Lung (tissue), 12 donors: Measurements from ENCODE around the gene OR2C1. TPM values are rescaled to one million over a fixed set of nuclear protein-coding genes. Genes with fewer than 3 reads are reported as not detected.

ENCODE experiments used
- ATAC-seq: fragments of 200-7000 bp; cut with Tn5 transposase; one replicate; pipeline ENCODE4 v1.9.1; 2020; ENCODE audit warnings: moderate number of reproducible peaks; ENCODE audit not compliant: insufficient read depth, low FRiP score
- DNase-seq, 3 donors: peaks; one replicate each; pipeline ENCODE4 v3.0.0-alpha.2; 2013 to 2017
- H3K27ac ChIP-seq, 2 donors: one replicate each; pipeline ENCODE4 v1.5.1; 2013; ENCODE audit warnings: mild to moderate bottlenecking in 2 of 2, moderate library complexity in 2 of 2, control low read depth in 1 of 2, inconsistent platforms in 1 of 2, low read depth in 1 of 2, low read length in 1 of 2
- H3K27me3 ChIP-seq, 3 donors: one replicate each; pipeline ENCODE4 v1.5.1; 2013; ENCODE audit warnings: low read length in 2 of 3; ENCODE audit not compliant: control insufficient read depth in 3 of 3, insufficient read depth in 3 of 3
- H3K36me3 ChIP-seq, 4 donors: one replicate each; pipeline ENCODE4 v1.5.1; 2013; ENCODE audit warnings: low read length in 4 of 4, mild to moderate bottlenecking in 1 of 4, moderate library complexity in 1 of 4; ENCODE audit not compliant: control insufficient read depth in 4 of 4, insufficient read depth in 4 of 4
- H3K4me1 ChIP-seq, 5 donors: one replicate each; pipeline ENCODE4 v1.5.1; 2013; ENCODE audit warnings: low read length in 5 of 5, mild to moderate bottlenecking in 2 of 5, moderate library complexity in 1 of 5; ENCODE audit not compliant: control insufficient read depth in 5 of 5, insufficient read depth in 5 of 5
- H3K4me3 ChIP-seq: one replicate; pipeline ENCODE4 v1.5.1; 2013; ENCODE audit warnings: mild to moderate bottlenecking, control low read depth, moderate library complexity
- H3K9ac ChIP-seq, 2 donors: one replicate each; pipeline ENCODE4 v1.5.1; 2013; ENCODE audit warnings: low read length in 2 of 2, control low read depth in 1 of 2; ENCODE audit not compliant: insufficient read depth in 1 of 2
- H3K9me3 ChIP-seq, 4 donors: one replicate each; pipeline ENCODE4 v1.5.1; 2013; ENCODE audit warnings: low read length in 3 of 4, mild to moderate bottlenecking in 1 of 4, moderate library complexity in 1 of 4; ENCODE audit not compliant: control insufficient read depth in 4 of 4, insufficient read depth in 3 of 4
- WGBS, 2 donors: extraction: QIAGEN DNeasy Blood & Tissue Kit; methylation state at CpG; one replicate each; pipeline ENCODE4 v1.1.7; 2013; 5-methylcytosine and 5-hydroxymethylcytosine counted together
- polyA plus RNA-seq, 2 donors: library from polyadenylated mRNA; stranded (reverse); fragments of 200-250 nt; gene quantifications; one replicate each; pipeline ENCODE4 v1.2.1, GENCODE V29; 2013
- total RNA-seq, 2 donors: library from RNA; depleted of rRNA in 1 of 2; stranded (reverse); fragments of >200 nt in 1 of 2; gene quantifications; one replicate each; pipeline ENCODE4 v1.2.1, GENCODE V29; 2014 to 2021
- TF ChIP-seq, protein P1 (sequence below): IDR thresholded peaks from 2 replicates; pipeline ENCODE4 v1.5.1; 2012; ENCODE audit warnings: mild to moderate bottlenecking; ENCODE audit errors: control extremely low read depth, extremely low read depth
- donor health status: control.
- donor health status: control.
- donor health status: Bipolar disorder and iron deficiency.
- donor health status: healthy.
- donor health status: DM: yes; HTN: yes; CAD: no.

OR2C1 gene
- total and polyA plus RNA-seq, 4 donors: 0.05 to 0.51 TPM; not detected in 2

DNA sequence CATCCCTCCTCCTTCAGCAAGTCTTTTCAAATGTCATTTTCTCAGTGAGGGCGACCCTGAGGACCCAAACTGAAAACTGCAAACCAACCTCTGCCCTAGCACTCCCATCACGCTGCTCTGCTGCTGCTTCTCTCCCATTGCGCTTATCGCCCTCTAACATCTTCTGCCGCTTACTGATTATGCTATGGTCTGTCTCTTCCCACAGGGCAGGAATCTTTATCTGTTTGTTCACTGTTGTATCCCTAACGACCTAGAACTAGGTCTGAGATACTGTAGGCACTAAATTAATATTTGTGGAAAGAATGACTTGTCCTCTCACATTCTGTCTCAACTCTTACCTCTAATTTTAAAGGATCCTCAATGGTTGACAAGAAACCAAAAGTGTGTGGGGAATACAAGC, 32.6 kb downstream of the OR2C1 start:
- Histone ChIP-seq H3K27me3 (no peaks in the 10 kb centered on the region), H3K36me3 (peaks cover 39 to 68% (median 49%) of the 10 kb centered on the region in 4 donors), H3K9me3 (peaks cover 18 to 50% (median 33%) of the 10 kb centered on the region in 4 donors), H3K9ac (no peak overlapping the region), H3K4me1 (no peaks in the 10 kb centered on the region), H3K4me3 (no peak overlapping the region), H3K27ac (no peak overlapping the region)
- no peak for ATAC-seq
- TF ChIP-seq, protein P1, sequence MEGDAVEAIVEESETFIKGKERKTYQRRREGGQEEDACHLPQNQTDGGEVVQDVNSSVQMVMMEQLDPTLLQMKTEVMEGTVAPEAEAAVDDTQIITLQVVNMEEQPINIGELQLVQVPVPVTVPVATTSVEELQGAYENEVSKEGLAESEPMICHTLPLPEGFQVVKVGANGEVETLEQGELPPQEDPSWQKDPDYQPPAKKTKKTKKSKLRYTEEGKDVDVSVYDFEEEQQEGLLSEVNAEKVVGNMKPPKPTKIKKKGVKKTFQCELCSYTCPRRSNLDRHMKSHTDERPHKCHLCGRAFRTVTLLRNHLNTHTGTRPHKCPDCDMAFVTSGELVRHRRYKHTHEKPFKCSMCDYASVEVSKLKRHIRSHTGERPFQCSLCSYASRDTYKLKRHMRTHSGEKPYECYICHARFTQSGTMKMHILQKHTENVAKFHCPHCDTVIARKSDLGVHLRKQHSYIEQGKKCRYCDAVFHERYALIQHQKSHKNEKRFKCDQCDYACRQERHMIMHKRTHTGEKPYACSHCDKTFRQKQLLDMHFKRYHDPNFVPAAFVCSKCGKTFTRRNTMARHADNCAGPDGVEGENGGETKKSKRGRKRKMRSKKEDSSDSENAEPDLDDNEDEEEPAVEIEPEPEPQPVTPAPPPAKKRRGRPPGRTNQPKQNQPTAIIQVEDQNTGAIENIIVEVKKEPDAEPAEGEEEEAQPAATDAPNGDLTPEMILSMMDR: no peak
- 96 to 97% methylated on average over 6 of the region's 6 CpGs for WGBS, 2 donors
- DNase-seq: no peak

DNA sequence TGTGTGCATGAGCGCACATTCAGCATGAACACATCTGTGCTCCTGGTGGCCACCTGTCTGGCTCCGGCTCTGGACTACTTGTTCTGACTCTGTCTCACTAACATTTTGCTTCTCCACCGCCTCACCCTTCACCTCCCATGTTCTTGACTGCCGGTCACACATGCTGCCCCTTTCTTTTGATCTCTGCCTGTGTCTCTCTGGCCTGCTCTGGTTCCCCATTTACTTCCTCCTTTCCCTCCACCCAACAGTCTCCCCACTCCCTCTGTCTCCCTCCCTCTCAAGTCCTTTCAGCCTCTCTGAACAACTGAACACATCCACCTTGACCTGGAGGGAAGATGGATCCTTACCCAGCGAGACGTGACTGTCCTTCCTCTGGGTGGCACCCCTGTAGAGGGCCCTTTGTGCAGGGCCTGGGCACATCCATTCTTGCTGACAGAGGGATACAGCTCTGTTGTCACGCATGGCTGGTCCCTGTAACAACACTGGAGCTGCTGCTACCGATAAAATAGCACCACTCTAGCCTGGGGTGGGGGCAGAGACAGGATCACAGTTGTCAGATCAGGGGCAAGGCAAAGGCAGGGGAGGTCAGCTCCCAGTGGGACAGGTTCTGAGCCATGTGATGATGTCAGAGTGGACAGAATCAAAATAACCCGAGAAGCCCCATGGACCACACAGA, 34.1 kb downstream of the OR2C1 start:
- no peaks in the 10 kb centered on the region for H3K27me3 ChIP-seq
- H3K4me3 ChIP-seq: no peak overlapping the region
- TF ChIP-seq, protein P1: no peak
- DNase-seq: no peak
- H3K9ac ChIP-seq: no peak overlapping the region
- no peaks in the 10 kb centered on the region for H3K4me1 ChIP-seq
- H3K36me3 ChIP-seq: peaks cover 41 to 65% (median 43%) of the 10 kb centered on the region in 4 donors
- no peak overlapping the region for H3K27ac ChIP-seq
- 97 to 98% methylated on average over 9 of the region's 9 CpGs for WGBS, 2 donors
- no peak for ATAC-seq
- H3K9me3 ChIP-seq: peaks cover 6 to 47% (median 22%) of the 10 kb centered on the region in 4 donors

DNA sequence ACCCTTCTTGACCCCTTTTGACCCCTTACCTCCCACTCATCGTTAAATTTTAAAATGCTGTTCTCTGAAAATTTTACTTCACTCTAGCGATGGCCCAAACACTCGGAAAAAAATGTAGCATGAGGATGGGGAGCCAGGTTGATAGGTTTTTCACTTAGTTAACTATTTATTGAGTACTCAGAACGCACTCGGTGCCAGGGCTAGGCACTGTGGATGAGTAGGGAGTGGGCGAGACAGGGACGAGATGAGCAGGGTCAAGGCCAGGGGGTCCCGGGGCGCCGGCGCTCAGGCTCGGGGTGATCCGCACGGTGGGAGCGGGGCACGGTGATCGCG, 44.7 kb downstream of the OR2C1 start:
- Histone ChIP-seq H3K27me3 (no peaks in the 10 kb centered on the region), H3K36me3 (peaks cover 24 to 54% (median 37%) of the 10 kb centered on the region in 4 donors), H3K4me3 (peak overlapping the region; percentile 96), H3K9me3 (peaks cover 6 to 36% (median 20%) of the 10 kb centered on the region in 4 donors), H3K27ac (peak overlapping the region; percentile 84 to 95), H3K9ac (peak overlapping the region; percentile 45 to 68), H3K4me1 (peaks cover 0 to 13% (median 6%) of the 10 kb centered on the region in 5 donors)
- 1% methylated on average over 18 of the region's 18 CpGs for WGBS, 2 donors
- TF ChIP-seq, protein P1: no peak
- DNase-seq: peak in 1 of 3 donors; percentile 9
- no peak for ATAC-seq
